ENCODE data around the gene WDR7. TPM values are rescaled to one million over a fixed set of nuclear protein-coding genes. Genes with fewer than 3 reads are reported as not detected.

The WDR7 gene
- total and polyA plus RNA-seq, 2 experiments from 2014 or later, result 9.8 to 15.0 TPM

DNA sequence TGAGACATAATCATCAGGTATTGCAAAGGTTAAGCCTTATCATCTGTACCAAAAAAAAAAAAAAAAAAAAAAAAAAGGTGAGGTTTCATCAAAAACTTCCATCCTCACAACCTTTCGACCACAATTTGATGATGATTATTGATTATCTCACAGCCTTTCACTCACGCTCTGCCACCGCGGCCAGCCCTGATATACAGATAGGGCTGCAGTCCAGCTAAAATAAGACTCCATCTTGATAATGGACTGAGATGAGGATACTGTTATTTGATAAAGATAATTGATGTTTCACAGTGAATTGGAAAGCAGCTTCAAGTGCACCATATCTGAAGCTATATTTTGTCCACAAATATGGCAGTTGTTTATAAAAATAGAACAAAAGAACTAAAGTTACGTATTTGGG is 336.1 kb downstream of the WDR7 start:
- H3K4me1 ChIP-seq (ENCODE audit: low read depth), result peaks cover 34% of the 10 kb centered on the region
- H3K27ac ChIP-seq, result peak overlapping the region; percentile 61
- H3K36me3 ChIP-seq, result no peaks in the 10 kb centered on the region
- no peak for DNase-seq (ENCODE audit: low read depth in 1 of 2, low spot score in 1 of 2)
- H3K9me3 ChIP-seq (ENCODE audit: low read depth), result no peaks in the 10 kb centered on the region
- TF ChIP-seq, protein P1, sequence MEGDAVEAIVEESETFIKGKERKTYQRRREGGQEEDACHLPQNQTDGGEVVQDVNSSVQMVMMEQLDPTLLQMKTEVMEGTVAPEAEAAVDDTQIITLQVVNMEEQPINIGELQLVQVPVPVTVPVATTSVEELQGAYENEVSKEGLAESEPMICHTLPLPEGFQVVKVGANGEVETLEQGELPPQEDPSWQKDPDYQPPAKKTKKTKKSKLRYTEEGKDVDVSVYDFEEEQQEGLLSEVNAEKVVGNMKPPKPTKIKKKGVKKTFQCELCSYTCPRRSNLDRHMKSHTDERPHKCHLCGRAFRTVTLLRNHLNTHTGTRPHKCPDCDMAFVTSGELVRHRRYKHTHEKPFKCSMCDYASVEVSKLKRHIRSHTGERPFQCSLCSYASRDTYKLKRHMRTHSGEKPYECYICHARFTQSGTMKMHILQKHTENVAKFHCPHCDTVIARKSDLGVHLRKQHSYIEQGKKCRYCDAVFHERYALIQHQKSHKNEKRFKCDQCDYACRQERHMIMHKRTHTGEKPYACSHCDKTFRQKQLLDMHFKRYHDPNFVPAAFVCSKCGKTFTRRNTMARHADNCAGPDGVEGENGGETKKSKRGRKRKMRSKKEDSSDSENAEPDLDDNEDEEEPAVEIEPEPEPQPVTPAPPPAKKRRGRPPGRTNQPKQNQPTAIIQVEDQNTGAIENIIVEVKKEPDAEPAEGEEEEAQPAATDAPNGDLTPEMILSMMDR (IDR thresholded peaks at IDR 0.05; ENCODE audit: low read depth, low read length), result no peak
- H3K27me3 ChIP-seq, result no peaks in the 10 kb centered on the region
- no peak overlapping the region for H3K4me3 ChIP-seq

DNA sequence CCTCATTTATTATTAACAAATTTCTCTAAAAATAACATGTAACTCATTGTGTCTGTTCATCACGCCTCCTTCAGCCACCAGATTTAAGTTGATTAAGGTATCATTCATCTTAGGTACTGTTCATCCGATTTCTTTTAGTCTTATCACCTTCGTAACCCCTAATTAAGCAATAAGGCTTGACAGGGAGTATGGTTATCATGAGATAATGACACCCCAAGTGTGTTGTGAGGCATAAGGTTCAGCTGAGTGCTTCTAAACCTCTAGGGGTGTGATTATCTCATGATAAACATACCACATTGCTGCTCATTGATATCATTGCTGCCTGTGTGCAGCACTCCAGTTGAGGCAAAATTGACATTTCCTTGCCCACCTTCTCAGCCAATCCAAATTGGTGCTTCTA is 336.9 kb downstream of the WDR7 start:
- no peaks in the 10 kb centered on the region for H3K36me3 ChIP-seq
- no peak overlapping the region for H3K27ac ChIP-seq
- no peak for DNase-seq (ENCODE audit: low read depth in 1 of 2, low spot score in 1 of 2)
- H3K9me3 ChIP-seq (ENCODE audit: low read depth), result no peaks in the 10 kb centered on the region
- H3K27me3 ChIP-seq, result no peaks in the 10 kb centered on the region
- H3K4me3 ChIP-seq, result no peak overlapping the region
- TF ChIP-seq, protein P1 (IDR thresholded peaks at IDR 0.05; ENCODE audit: low read depth, low read length), result no peak
- peaks cover 27% of the 10 kb centered on the region for H3K4me1 ChIP-seq (ENCODE audit: low read depth)

DNA sequence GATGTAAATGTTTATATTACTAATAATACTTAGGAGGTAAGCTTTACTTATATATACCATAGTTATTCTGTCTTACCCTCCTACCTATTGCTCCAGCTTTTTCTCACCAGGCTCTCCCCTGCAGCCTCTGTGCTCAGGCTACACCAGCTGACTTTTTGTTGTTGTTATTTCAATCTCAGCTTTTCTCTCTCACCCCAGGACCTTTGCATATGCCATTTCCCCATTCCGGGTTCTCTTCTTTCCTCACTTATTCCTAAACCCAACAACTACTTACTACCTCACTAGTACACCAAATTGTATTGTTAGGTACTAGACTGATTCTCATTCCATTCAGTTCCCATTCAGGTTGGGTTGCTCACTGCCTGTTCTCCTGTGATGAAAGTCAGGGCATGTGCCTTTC is 339.5 kb downstream of the WDR7 start:
- H3K9me3 ChIP-seq (ENCODE audit: low read depth), result no peaks in the 10 kb centered on the region
- H3K27me3 ChIP-seq, result no peaks in the 10 kb centered on the region
- H3K36me3 ChIP-seq, result no peaks in the 10 kb centered on the region
- TF ChIP-seq, protein P1 (IDR thresholded peaks at IDR 0.05; ENCODE audit: low read depth, low read length), result no peak
- no peak overlapping the region for H3K27ac ChIP-seq
- H3K4me3 ChIP-seq, result no peak overlapping the region
- peaks cover 23% of the 10 kb centered on the region for H3K4me1 ChIP-seq (ENCODE audit: low read depth)
- no peak for DNase-seq (ENCODE audit: low read depth in 1 of 2, low spot score in 1 of 2)

DNA sequence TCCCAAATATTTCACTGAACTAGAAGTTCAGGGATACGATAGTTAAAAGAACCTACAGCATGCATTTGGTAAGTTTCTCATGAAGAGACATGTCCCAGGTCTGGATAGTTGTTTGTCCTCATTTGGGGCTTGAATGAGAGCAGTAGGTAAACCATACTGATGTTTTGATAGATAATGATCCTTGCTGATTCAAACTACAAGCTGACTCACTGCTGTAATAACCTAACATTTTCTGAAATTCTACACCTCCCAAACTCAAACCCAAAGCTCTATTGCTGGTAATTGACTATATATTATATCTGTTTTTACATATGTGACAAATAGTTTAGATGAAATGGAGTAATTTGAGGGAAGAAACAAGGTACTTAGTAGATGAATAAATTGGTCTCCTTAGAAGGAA is 341.6 kb downstream of the WDR7 start:
- no peak for DNase-seq (ENCODE audit: low read depth in 1 of 2, low spot score in 1 of 2)
- Histone ChIP-seq H3K9me3 (ENCODE audit: low read depth) (no peaks in the 10 kb centered on the region), H3K36me3 (no peaks in the 10 kb centered on the region), H3K27me3 (no peaks in the 10 kb centered on the region), H3K27ac (no peak overlapping the region), H3K4me3 (no peak overlapping the region), H3K4me1 (ENCODE audit: low read depth) (peaks cover 10% of the 10 kb centered on the region)
- TF ChIP-seq, protein P1 (IDR thresholded peaks at IDR 0.05; ENCODE audit: low read depth, low read length), result no peak

DNA sequence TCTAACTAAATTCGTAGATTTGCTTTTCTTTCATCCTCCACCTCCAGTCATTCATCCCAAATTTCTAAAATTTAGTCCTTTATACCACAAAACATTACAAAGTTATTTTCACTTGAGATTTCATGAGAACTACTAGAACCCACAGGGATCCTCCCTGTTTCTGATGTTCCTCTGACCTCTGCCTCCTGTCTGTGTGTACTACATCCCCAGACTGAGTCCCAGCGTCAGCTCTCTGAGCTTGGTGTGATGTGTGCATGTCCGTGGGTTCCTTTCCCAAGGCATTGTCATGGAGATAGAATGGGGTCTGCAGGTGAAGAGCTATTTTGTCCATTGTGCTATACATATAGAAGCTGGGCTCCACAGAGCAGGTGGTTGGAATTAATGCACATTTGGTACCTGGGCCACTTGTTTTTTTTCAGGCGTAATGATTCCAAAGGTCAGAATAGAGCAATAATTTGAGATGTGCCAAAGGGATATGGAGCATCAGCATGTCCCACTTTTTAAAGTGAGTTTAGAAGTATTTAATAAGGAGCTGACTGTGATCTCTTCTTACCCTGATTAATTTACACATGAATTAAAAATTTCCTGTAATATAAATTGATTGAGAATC is 344.5 kb downstream of the WDR7 start:
- Histone ChIP-seq H3K9me3 (ENCODE audit: low read depth) (no peaks in the 10 kb centered on the region), H3K4me1 (ENCODE audit: low read depth) (no peaks in the 10 kb centered on the region), H3K27ac (no peak overlapping the region), H3K4me3 (no peak overlapping the region), H3K36me3 (no peaks in the 10 kb centered on the region), H3K27me3 (no peaks in the 10 kb centered on the region)
- TF ChIP-seq, protein P1 (IDR thresholded peaks at IDR 0.05; ENCODE audit: low read depth, low read length), result no peak
- peak in 1 of 2 donors; percentile 15 for DNase-seq (ENCODE audit: low read depth in 1 of 2, low spot score in 1 of 2)
